HepG2 (cell line): ENCODE data around the gene CARMIL1. TPM values are rescaled to one million over a fixed set of nuclear protein-coding genes. Genes with fewer than 3 reads are reported as not detected.

Experiments
- CHD2 ChIP-seq: IDR thresholded peaks from 2 replicates; pipeline ENCODE4 v1.6.1; 2011; ENCODE audit warnings: low read depth, low read length, improper control_type of control experiment
- HNRNPL ChIP-seq: fragments of 200-400 bp; formaldehyde crosslinking; IDR thresholded peaks from 2 replicates; pipeline ENCODE4 v1.6.1; 2017; ENCODE audit warnings: mild to moderate bottlenecking, low read depth, low read length
- JUN ChIP-seq: sonication (generic); formaldehyde crosslinking; IDR thresholded peaks from 2 replicates; pipeline ENCODE4 v1.4.0; 2020; ENCODE audit warnings: mild to moderate bottlenecking, missing genetic modification reagents
- NFKB2 ChIP-seq: sonication (generic); formaldehyde crosslinking; IDR thresholded peaks from 2 replicates; pipeline ENCODE4 v1.4.0; 2020; ENCODE audit warnings: missing genetic modification reagents, borderline replicate concordance
- NONO ChIP-seq, 2 experiments: fragments of 450-650 bp in 1 of 2; sonication (generic) in 1 of 2; formaldehyde crosslinking in 1 of 2; IDR thresholded peaks in 1 of 2; conservative IDR thresholded peaks in 1 of 2; 2 replicates each; pipeline versions ENCODE4 v1.6.1 to v1.8.0; 2017 to 2022; ENCODE audit warnings: mild to moderate bottlenecking in 1 of 2, missing genetic modification reagents in 1 of 2, moderate library complexity in 1 of 2
- NR2C2 ChIP-seq: sonication (generic); formaldehyde crosslinking; IDR thresholded peaks from 2 replicates; pipeline ENCODE4 v1.4.0; 2020; ENCODE audit warnings: missing genetic modification reagents, mild to moderate bottlenecking, moderate library complexity, borderline replicate concordance
- RARG ChIP-seq: sonication (generic); formaldehyde crosslinking; IDR thresholded peaks from 2 replicates; pipeline ENCODE4 v1.4.0; 2020; ENCODE audit warnings: low read depth, mild to moderate bottlenecking, missing genetic modification reagents
- RXRB ChIP-seq: IDR thresholded peaks from 2 replicates; pipeline ENCODE4 v1.6.1; 2016; ENCODE audit warnings: borderline replicate concordance, missing genetic modification reagents, missing compliant biosample characterization
- SNRNP70 ChIP-seq: fragments of 200-400 bp; formaldehyde crosslinking; IDR thresholded peaks from 2 replicates; pipeline ENCODE4 v1.6.1; 2017; ENCODE audit warnings: mild to moderate bottlenecking, low read depth, low read length, moderate library complexity
- SP140L ChIP-seq: sonication (generic); formaldehyde crosslinking; IDR thresholded peaks from 2 replicates; pipeline ENCODE4 v1.4.0; 2020; ENCODE audit warnings: missing genetic modification reagents, borderline replicate concordance
- SPEN ChIP-seq: sonication (generic); formaldehyde crosslinking; IDR thresholded peaks from 2 replicates; pipeline ENCODE4 v1.5.1; 2020; ENCODE audit warnings: low read depth, mild to moderate bottlenecking, missing genetic modification reagents
- SSRP1 ChIP-seq: IDR thresholded peaks from 2 replicates; pipeline ENCODE4 v1.6.1; 2016; ENCODE audit warnings: control low read depth
- TAF1 ChIP-seq: sonication (generic); formaldehyde crosslinking; IDR thresholded peaks from 2 replicates; pipeline ENCODE4 v1.4.0; 2020; ENCODE audit warnings: missing genetic modification reagents
- TCF7L2 ChIP-seq: IDR thresholded peaks from 2 replicates; pipeline ENCODE4 v1.6.1; 2011; ENCODE audit warnings: mild to moderate bottlenecking, low read depth, low read length, moderate library complexity
- TEF ChIP-seq: sonication (generic); formaldehyde crosslinking; IDR thresholded peaks from 2 replicates; pipeline ENCODE4 v1.5.0; 2020; ENCODE audit warnings: missing genetic modification reagents
- TOPORS ChIP-seq: sonication (generic); formaldehyde crosslinking; IDR thresholded peaks from 2 replicates; pipeline ENCODE4 v1.8.0; 2023; ENCODE audit warnings: mild to moderate bottlenecking, missing genetic modification reagents
- ZNF17 ChIP-seq: sonication (generic); formaldehyde crosslinking; IDR thresholded peaks from 2 replicates; pipeline ENCODE4 v1.5.0; 2020; ENCODE audit warnings: mild to moderate bottlenecking, missing genetic modification reagents
- ZNF207 ChIP-seq: fragments of 450-650 bp; IDR thresholded peaks from 2 replicates; pipeline ENCODE4 v1.6.1; 2016; ENCODE audit warnings: antibody characterized with exemption, borderline replicate concordance
- ZNF614 ChIP-seq: IDR thresholded peaks from 2 replicates; pipeline ENCODE4 v1.6.1; 2018; ENCODE audit warnings: missing biosample characterization, missing genetic modification reagents, inconsistent platforms, borderline replicate concordance
- ZNF616 ChIP-seq: sonication (generic); formaldehyde crosslinking; IDR thresholded peaks from 2 replicates; pipeline ENCODE4 v1.5.0; 2020; ENCODE audit warnings: low read depth, mild to moderate bottlenecking, missing genetic modification reagents
- ZNF816 ChIP-seq: sonication (generic); formaldehyde crosslinking; IDR thresholded peaks from 2 replicates; pipeline ENCODE4 v1.8.0; 2022; ENCODE audit warnings: missing genetic modification reagents, mild to moderate bottlenecking, borderline replicate concordance
- ZNF83 ChIP-seq: sonication (generic); formaldehyde crosslinking; IDR thresholded peaks from 2 replicates; pipeline ENCODE4 v1.4.0; 2020; ENCODE audit warnings: missing genetic modification reagents, mild to moderate bottlenecking, borderline replicate concordance
- ZNF841 ChIP-seq: sonication (generic); formaldehyde crosslinking; IDR thresholded peaks from 2 replicates; pipeline ENCODE4 v1.8.1; 2023; ENCODE audit warnings: missing genetic modification reagents, borderline replicate concordance
- ZNF850 ChIP-seq: sonication (generic); formaldehyde crosslinking; conservative IDR thresholded peaks from 2 replicates; pipeline ENCODE4 v1.9.0; 2021; ENCODE audit warnings: mild to moderate bottlenecking, missing genetic modification reagents
- polyA plus RNA-seq, 8 experiments: library from polyadenylated mRNA; depleted of rRNA in 3 of 8; stranded (reverse) in 7 of 8; unstranded in 1 of 8; fragments of >200 nt; fragmentation: Illumina TruSeq in 4 of 8; extraction: Trizol in 4 of 8; gene quantifications; 2 replicates each; pipeline versions ENCODE4 v1.2.1 to v1.2.3, GENCODE V29; 2011 to 2016; ENCODE audit warnings: low read depth in 4 of 8, missing spikeins in 1 of 8, mixed read lengths in 1 of 8; ENCODE audit not compliant: insufficient read depth in 1 of 8
- total RNA-seq, 5 experiments: library from RNA; depleted of rRNA; stranded (reverse); fragments of >200 nt; fragmentation: Illumina TruSeq; extraction: Trizol; gene quantifications; 2 replicates each; pipeline ENCODE4 v1.2.3, GENCODE V29; 2016; ENCODE audit warnings: low read depth in 1 of 5
- TF ChIP-seq, protein P1 (sequence below): sonication (generic); formaldehyde crosslinking; IDR thresholded peaks from 2 replicates; pipeline ENCODE4 v1.4.0; 2020; ENCODE audit warnings: missing genetic modification reagents
- TF ChIP-seq, protein P2 (sequence below): IDR thresholded peaks from 2 replicates; pipeline ENCODE4 v1.6.1; 2016; ENCODE audit warnings: control low read depth
- TF ChIP-seq, protein P3 (sequence below): sonication (generic); formaldehyde crosslinking; IDR thresholded peaks from 2 replicates; pipeline ENCODE4 v1.5.0; 2020; ENCODE audit warnings: mild to moderate bottlenecking, missing genetic modification reagents, borderline replicate concordance

CARMIL1 gene
- total and polyA plus RNA-seq, 2 of the 13 experiments (the other 11 are each of a cell fraction or from before 2014, with no cell fraction given), result 1.8 to 2.6 TPM

DNA sequence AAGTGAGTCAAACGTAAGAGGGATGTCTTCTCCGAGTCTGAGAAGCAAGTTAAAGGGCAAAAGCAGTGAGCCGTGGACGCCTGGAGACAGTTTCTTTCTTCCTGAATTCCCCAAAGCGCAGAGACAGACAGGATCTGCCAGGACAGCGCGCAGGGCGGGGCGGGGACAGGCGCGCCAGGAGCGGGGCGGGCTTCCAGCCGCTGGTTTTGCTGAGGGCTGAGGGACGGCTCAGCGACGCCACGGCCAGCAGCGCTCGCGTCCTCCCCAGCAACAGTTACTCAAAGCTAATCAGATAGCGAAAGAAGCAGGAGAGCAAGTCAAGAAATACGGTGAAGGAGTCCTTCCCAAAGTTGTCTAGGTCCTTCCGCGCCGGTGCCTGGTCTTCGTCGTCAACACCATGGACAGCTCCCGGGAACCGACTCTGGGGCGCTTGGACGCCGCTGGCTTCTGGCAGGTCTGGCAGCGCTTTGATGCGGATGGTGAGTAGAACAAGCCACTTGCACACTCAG lies 372.9 kb downstream of the CARMIL1 start, which contains the start of gene SCGN (continued):
- TF ChIP-seq ZNF616 (CRISPR knock-in tag) (peak; percentile 93), CHD2 (no peak), ZNF850 (CRISPR knock-in tag) (no peak), RARG (CRISPR knock-in tag) (0 out of 2 replicates have a peak, but pooled peaks have one; percentile 70), SNRNP70 (no peak), HNRNPL (no peak), TCF7L2 (no peak), ZNF816 (CRISPR knock-in tag) (peak; percentile 96; the same call in 1 of the 2 replicates), RXRB (CRISPR knock-in tag) (peak; percentile 85; the same call in 1 of the 2 replicates), ZNF207 (no peak), SP140L (CRISPR knock-in tag) (peak; percentile 99; the same call in 1 of the 2 replicates), ZNF17 (CRISPR knock-in tag) (peak; percentile 76; the same call in 1 of the 2 replicates), ZNF841 (CRISPR knock-in tag) (peak; percentile 69; the same call in 1 of the 2 replicates), NONO (IDR thresholded peaks at IDR 0.05) (no peak), NONO (CRISPR knock-in tag; conservative IDR thresholded peaks at IDR 0.05) (no peak), TEF (CRISPR knock-in tag) (peak; percentile 91; the same call in 1 of the 2 replicates), SPEN (CRISPR knock-in tag) (no peak; the same call in 1 of the 2 replicates), TAF1 (CRISPR knock-in tag) (peak; percentile 32; the same call in 1 of the 2 replicates), NR2C2 (0 out of 2 replicates have a peak, but pooled peaks have one; percentile 20), ZNF614 (CRISPR knock-in tag) (peak; percentile 96), ZNF83 (CRISPR knock-in tag) (peak; percentile 97; the same call in 1 of the 2 replicates), NFKB2 (CRISPR knock-in tag) (peak; percentile 99), JUN (CRISPR knock-in tag) (no peak), SSRP1 (CRISPR knock-in tag) (no peak), TOPORS (peak; percentile 92)
- TF ChIP-seq, protein P1, sequence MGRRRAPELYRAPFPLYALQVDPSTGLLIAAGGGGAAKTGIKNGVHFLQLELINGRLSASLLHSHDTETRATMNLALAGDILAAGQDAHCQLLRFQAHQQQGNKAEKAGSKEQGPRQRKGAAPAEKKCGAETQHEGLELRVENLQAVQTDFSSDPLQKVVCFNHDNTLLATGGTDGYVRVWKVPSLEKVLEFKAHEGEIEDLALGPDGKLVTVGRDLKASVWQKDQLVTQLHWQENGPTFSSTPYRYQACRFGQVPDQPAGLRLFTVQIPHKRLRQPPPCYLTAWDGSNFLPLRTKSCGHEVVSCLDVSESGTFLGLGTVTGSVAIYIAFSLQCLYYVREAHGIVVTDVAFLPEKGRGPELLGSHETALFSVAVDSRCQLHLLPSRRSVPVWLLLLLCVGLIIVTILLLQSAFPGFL (CRISPR knock-in tag), result no peak
- TF ChIP-seq, protein P2, sequence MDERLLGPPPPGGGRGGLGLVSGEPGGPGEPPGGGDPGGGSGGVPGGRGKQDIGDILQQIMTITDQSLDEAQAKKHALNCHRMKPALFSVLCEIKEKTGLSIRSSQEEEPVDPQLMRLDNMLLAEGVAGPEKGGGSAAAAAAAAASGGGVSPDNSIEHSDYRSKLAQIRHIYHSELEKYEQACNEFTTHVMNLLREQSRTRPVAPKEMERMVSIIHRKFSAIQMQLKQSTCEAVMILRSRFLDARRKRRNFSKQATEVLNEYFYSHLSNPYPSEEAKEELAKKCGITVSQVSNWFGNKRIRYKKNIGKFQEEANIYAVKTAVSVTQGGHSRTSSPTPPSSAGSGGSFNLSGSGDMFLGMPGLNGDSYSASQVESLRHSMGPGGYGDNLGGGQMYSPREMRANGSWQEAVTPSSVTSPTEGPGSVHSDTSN (CRISPR knock-in tag), result no peak
- TF ChIP-seq, protein P3, sequence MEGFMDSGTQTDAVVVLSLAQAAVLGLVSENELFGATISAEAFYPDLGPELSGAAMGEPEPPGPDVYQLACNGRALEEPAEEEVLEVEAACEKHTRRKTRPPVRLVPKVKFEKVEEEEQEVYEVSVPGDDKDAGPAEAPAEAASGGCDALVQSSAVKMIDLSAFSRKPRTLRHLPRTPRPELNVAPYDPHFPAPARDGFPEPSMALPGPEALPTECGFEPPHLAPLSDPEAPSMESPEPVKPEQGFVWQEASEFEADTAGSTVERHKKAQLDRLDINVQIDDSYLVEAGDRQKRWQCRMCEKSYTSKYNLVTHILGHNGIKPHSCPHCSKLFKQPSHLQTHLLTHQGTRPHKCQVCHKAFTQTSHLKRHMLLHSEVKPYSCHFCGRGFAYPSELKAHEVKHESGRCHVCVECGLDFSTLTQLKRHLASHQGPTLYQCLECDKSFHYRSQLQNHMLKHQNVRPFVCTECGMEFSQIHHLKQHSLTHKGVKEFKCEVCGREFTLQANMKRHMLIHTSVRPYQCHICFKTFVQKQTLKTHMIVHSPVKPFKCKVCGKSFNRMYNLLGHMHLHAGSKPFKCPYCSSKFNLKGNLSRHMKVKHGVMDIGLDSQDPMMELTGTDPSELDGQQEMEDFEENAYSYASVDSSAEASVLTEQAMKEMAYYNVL (CRISPR knock-in tag), result no peak
